HepG2 (cell line): Measurements from ENCODE around the gene TBL2. TPM values are rescaled to one million over a fixed set of nuclear protein-coding genes. Genes with fewer than 3 reads are reported as not detected.

Experiments used
- ATRX ChIP-seq: sonication (generic); formaldehyde crosslinking; IDR thresholded peaks from 2 replicates; pipeline ENCODE4 v1.4.0; 2020; ENCODE audit warnings: missing genetic modification reagents, borderline replicate concordance
- BRD4 ChIP-seq: sonication (generic); formaldehyde crosslinking; IDR thresholded peaks from 2 replicates; pipeline ENCODE4 v1.4.0; 2020; ENCODE audit warnings: missing genetic modification reagents
- CAMTA2 ChIP-seq: sonication (generic); formaldehyde crosslinking; IDR thresholded peaks from 2 replicates; pipeline ENCODE4 v1.4.0; 2020; ENCODE audit warnings: mild to moderate bottlenecking, missing genetic modification reagents, borderline replicate concordance
- GATAD2A ChIP-seq: IDR thresholded peaks from 2 replicates; pipeline ENCODE4 v1.6.1; 2016
- HNRNPUL1 ChIP-seq: fragments of 200-400 bp; formaldehyde crosslinking; IDR thresholded peaks from 2 replicates; pipeline ENCODE4 v1.6.1; 2017; ENCODE audit warnings: low read depth, mild to moderate bottlenecking, low read length, moderate library complexity
- JUNB ChIP-seq: sonication (generic); formaldehyde crosslinking; IDR thresholded peaks from 2 replicates; pipeline ENCODE4 v1.8.0; 2022; ENCODE audit warnings: missing genetic modification reagents, mild to moderate bottlenecking, borderline replicate concordance
- KMT2A ChIP-seq: sonication (generic); formaldehyde crosslinking; IDR thresholded peaks from 2 replicates; pipeline ENCODE4 v1.4.0; 2020; ENCODE audit warnings: missing genetic modification reagents
- MTA3 ChIP-seq: sonication (generic); formaldehyde crosslinking; IDR thresholded peaks from 2 replicates; pipeline ENCODE4 v1.4.0; 2020; ENCODE audit warnings: missing genetic modification reagents
- NR2F1 ChIP-seq, 2 experiments: fragments of 450-650 bp in 1 of 2; formaldehyde crosslinking in 1 of 2; IDR thresholded peaks; 2 replicates each; pipeline versions ENCODE4 v1.5.0 to v1.6.1; 2016 to 2020; ENCODE audit warnings: mild to moderate bottlenecking in 1 of 2, missing compliant biosample characterization in 1 of 2, missing genetic modification reagents in 1 of 2, moderate library complexity in 1 of 2
- PTBP1 ChIP-seq: fragments of 200-400 bp; formaldehyde crosslinking; IDR thresholded peaks from 2 replicates; pipeline ENCODE4 v1.6.1; 2018; ENCODE audit warnings: low read length, low read depth; ENCODE audit not compliant: poor library complexity, severe bottlenecking
- RFXANK ChIP-seq: IDR thresholded peaks from 2 replicates; pipeline ENCODE4 v1.6.1; 2016
- SCMH1 ChIP-seq: sonication (generic); formaldehyde crosslinking; IDR thresholded peaks from 2 replicates; pipeline ENCODE4 v1.9.0; 2021; ENCODE audit warnings: missing genetic modification reagents, mild to moderate bottlenecking, borderline replicate concordance
- TRIM24 ChIP-seq: sonication (generic); formaldehyde crosslinking; IDR thresholded peaks from 2 replicates; pipeline ENCODE4 v1.8.0; 2022; ENCODE audit warnings: mild to moderate bottlenecking, missing genetic modification reagents
- ZBTB8A ChIP-seq: sonication (generic); formaldehyde crosslinking; IDR thresholded peaks from 2 replicates; pipeline ENCODE4 v1.4.0; 2020; ENCODE audit warnings: mild to moderate bottlenecking, low read depth, missing genetic modification reagents, borderline replicate concordance
- ZNF24 ChIP-seq: fragments of 450-650 bp; IDR thresholded peaks from 2 replicates; pipeline ENCODE4 v1.6.1; 2017; ENCODE audit warnings: antibody characterized with exemption, mild to moderate bottlenecking
- ZNF282 ChIP-seq: fragments of 450-650 bp; IDR thresholded peaks from 2 replicates; pipeline ENCODE4 v1.6.1; 2018; ENCODE audit not compliant: partially characterized antibody
- ZNF331 ChIP-seq: sonication (generic); formaldehyde crosslinking; IDR thresholded peaks from 2 replicates; pipeline ENCODE4 v1.4.0; 2020; ENCODE audit warnings: missing genetic modification reagents
- ZNF350 ChIP-seq: sonication (generic); formaldehyde crosslinking; IDR thresholded peaks from 2 replicates; pipeline ENCODE4 v1.4.0; 2020; ENCODE audit warnings: mild to moderate bottlenecking, low read depth, missing genetic modification reagents, borderline replicate concordance
- ZNF432 ChIP-seq: sonication (generic); formaldehyde crosslinking; IDR thresholded peaks from 2 replicates; pipeline ENCODE4 v1.5.0; 2020; ENCODE audit warnings: missing genetic modification reagents, mild to moderate bottlenecking, borderline replicate concordance
- ZNF557 ChIP-seq: sonication (generic); formaldehyde crosslinking; IDR thresholded peaks from 2 replicates; pipeline ENCODE4 v1.4.0; 2020; ENCODE audit warnings: missing genetic modification reagents
- ZNF782 ChIP-seq: sonication (generic); formaldehyde crosslinking; IDR thresholded peaks from 2 replicates; pipeline ENCODE4 v1.4.0; 2020; ENCODE audit warnings: missing genetic modification reagents, mild to moderate bottlenecking, borderline replicate concordance
- polyA plus RNA-seq, 8 experiments: library from polyadenylated mRNA; depleted of rRNA in 3 of 8; stranded (reverse) in 7 of 8; unstranded in 1 of 8; fragments of >200 nt; fragmentation: Illumina TruSeq in 4 of 8; extraction: Trizol in 4 of 8; gene quantifications; 2 replicates each; pipeline versions ENCODE4 v1.2.1 to v1.2.3, GENCODE V29; 2011 to 2016; ENCODE audit warnings: low read depth in 4 of 8, missing spikeins in 1 of 8, mixed read lengths in 1 of 8; ENCODE audit not compliant: insufficient read depth in 1 of 8
- total RNA-seq, 5 experiments: library from RNA; depleted of rRNA; stranded (reverse); fragments of >200 nt; fragmentation: Illumina TruSeq; extraction: Trizol; gene quantifications; 2 replicates each; pipeline ENCODE4 v1.2.3, GENCODE V29; 2016; ENCODE audit warnings: low read depth in 1 of 5
- TF ChIP-seq, protein P1 (sequence below): sonication (generic); formaldehyde crosslinking; IDR thresholded peaks from 2 replicates; pipeline ENCODE4 v1.5.0; 2020; ENCODE audit warnings: missing genetic modification reagents
- TF ChIP-seq, protein P2 (sequence below): sonication (generic); formaldehyde crosslinking; IDR thresholded peaks from 2 replicates; pipeline ENCODE4 v1.4.0; 2020; ENCODE audit warnings: missing genetic modification reagents
- TF ChIP-seq, protein P3 (sequence below): IDR thresholded peaks from 2 replicates; pipeline ENCODE4 v1.6.1; 2016; ENCODE audit warnings: low read depth, borderline replicate concordance

Gene TBL2
- total and polyA plus RNA-seq, 2 of the 13 experiments (the other 11 are each of a cell fraction or from before 2014, with no cell fraction given), result 43.4 to 47.2 TPM

GRCh38 chr7:73522105-73522872 lies 56.1 kb downstream of the TBL2 start, which contains the start of gene BAZ1B (continued):
- TF ChIP-seq, protein P1, sequence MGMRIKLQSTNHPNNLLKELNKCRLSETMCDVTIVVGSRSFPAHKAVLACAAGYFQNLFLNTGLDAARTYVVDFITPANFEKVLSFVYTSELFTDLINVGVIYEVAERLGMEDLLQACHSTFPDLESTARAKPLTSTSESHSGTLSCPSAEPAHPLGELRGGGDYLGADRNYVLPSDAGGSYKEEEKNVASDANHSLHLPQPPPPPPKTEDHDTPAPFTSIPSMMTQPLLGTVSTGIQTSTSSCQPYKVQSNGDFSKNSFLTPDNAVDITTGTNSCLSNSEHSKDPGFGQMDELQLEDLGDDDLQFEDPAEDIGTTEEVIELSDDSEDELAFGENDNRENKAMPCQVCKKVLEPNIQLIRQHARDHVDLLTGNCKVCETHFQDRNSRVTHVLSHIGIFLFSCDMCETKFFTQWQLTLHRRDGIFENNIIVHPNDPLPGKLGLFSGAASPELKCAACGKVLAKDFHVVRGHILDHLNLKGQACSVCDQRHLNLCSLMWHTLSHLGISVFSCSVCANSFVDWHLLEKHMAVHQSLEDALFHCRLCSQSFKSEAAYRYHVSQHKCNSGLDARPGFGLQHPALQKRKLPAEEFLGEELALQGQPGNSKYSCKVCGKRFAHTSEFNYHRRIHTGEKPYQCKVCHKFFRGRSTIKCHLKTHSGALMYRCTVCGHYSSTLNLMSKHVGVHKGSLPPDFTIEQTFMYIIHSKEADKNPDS, result no peak; the same call in 1 of the 2 replicates
- TF ChIP-seq GATAD2A, result peak; percentile 42
- TF ChIP-seq RFXANK (CRISPR knock-in tag), result peak; percentile 26; the same call in 1 of the 2 replicates
- no peak for TF ChIP-seq MTA3 (CRISPR knock-in tag)
- TF ChIP-seq, protein P2, sequence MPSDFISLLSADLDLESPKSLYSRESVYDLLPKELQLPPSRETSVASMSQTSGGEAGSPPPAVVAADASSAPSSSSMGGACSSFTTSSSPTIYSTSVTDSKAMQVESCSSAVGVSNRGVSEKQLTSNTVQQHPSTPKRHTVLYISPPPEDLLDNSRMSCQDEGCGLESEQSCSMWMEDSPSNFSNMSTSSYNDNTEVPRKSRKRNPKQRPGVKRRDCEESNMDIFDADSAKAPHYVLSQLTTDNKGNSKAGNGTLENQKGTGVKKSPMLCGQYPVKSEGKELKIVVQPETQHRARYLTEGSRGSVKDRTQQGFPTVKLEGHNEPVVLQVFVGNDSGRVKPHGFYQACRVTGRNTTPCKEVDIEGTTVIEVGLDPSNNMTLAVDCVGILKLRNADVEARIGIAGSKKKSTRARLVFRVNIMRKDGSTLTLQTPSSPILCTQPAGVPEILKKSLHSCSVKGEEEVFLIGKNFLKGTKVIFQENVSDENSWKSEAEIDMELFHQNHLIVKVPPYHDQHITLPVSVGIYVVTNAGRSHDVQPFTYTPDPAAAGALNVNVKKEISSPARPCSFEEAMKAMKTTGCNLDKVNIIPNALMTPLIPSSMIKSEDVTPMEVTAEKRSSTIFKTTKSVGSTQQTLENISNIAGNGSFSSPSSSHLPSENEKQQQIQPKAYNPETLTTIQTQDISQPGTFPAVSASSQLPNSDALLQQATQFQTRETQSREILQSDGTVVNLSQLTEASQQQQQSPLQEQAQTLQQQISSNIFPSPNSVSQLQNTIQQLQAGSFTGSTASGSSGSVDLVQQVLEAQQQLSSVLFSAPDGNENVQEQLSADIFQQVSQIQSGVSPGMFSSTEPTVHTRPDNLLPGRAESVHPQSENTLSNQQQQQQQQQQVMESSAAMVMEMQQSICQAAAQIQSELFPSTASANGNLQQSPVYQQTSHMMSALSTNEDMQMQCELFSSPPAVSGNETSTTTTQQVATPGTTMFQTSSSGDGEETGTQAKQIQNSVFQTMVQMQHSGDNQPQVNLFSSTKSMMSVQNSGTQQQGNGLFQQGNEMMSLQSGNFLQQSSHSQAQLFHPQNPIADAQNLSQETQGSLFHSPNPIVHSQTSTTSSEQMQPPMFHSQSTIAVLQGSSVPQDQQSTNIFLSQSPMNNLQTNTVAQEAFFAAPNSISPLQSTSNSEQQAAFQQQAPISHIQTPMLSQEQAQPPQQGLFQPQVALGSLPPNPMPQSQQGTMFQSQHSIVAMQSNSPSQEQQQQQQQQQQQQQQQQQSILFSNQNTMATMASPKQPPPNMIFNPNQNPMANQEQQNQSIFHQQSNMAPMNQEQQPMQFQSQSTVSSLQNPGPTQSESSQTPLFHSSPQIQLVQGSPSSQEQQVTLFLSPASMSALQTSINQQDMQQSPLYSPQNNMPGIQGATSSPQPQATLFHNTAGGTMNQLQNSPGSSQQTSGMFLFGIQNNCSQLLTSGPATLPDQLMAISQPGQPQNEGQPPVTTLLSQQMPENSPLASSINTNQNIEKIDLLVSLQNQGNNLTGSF, result no peak; the same call in 1 of the 2 replicates
- no peak for TF ChIP-seq TRIM24 (CRISPR knock-in tag)
- TF ChIP-seq CAMTA2 (CRISPR knock-in tag), result no peak; the same call in 1 of the 2 replicates
- no peak for TF ChIP-seq ATRX (CRISPR knock-in tag)
- no peak; the same call in 1 of the 2 replicates for TF ChIP-seq HNRNPUL1
- peak; percentile 45; the same call in 1 of the 2 replicates for TF ChIP-seq ZNF557 (CRISPR knock-in tag)
- peak; percentile 68 for TF ChIP-seq KMT2A (CRISPR knock-in tag)
- TF ChIP-seq, protein P3, sequence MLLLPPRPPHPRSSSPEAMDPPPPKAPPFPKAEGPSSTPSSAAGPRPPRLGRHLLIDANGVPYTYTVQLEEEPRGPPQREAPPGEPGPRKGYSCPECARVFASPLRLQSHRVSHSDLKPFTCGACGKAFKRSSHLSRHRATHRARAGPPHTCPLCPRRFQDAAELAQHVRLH (CRISPR knock-in tag), result no peak
- TF ChIP-seq BRD4 (CRISPR knock-in tag), result peak; percentile 30
- TF ChIP-seq ZNF282, result no peak
- no peak for TF ChIP-seq PTBP1
- no peak for TF ChIP-seq ZNF432 (CRISPR knock-in tag)
- no peak; the same call in 1 of the 2 replicates for TF ChIP-seq ZNF24
- TF ChIP-seq NR2F1 (CRISPR knock-in tag; IDR thresholded peaks at IDR 0.05), result peak; percentile 95 to 98
- peak; percentile 27; the same call in 1 of the 2 replicates for TF ChIP-seq ZNF331 (CRISPR knock-in tag)
- TF ChIP-seq ZNF782 (CRISPR knock-in tag), result peak; percentile 19; the same call in 1 of the 2 replicates
- no peak for TF ChIP-seq ZBTB8A (CRISPR knock-in tag)
- no peak for TF ChIP-seq JUNB
- no peak for TF ChIP-seq SCMH1 (CRISPR knock-in tag)
- peak; percentile 82 for TF ChIP-seq ZNF350 (CRISPR knock-in tag)
